ENCODE measurements around the gene PUSL1.
A peak's percentile ranks its signal among the peaks of the same experiment; 100 is the strongest.

PUSL1 gene

DNA sequence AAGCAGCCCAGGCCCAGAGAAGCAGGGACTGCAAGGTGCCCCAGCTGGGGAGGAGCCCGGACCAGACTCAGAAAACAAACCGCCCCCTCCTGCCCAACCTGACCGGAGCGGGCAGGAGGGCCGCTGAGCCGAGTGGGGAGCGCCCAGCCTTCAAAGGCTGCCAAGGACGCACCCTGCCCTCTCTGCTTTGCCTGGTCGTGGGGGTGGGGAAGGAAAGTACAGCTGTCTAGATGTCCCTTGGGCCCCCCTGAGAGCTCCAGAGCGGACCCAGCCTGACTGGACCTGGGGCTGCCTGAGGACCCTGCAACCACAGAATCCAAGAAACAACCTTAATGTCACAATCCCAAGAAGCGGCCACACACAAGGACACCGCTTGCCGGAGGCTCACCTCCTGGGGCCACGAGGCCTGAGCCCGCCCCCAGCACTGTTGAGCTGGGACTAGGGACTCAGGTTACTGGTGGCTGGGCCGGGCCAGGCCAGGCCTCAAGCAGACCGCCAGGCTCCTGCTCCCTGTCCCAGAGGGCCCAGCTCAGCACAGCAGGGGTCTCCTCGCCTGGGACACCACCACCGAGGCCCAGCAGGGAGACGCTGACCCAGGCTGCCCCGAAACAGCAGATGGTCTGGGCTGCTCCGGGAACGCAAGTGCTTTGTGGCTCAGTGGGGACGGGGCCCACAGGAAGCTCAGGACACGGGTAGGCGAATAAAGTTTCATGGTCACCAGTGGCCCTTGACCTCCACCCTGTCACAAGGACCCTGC lies 39.4 kb downstream of the PUSL1 start:
- peak overlapping the region; percentile 75 for H3K4me3 ChIP-seq (ENCODE audit: low read depth, low read length)
- no peak for DNase-seq (ENCODE audit: low read depth, low spot score)
- ChIA-PET CTCF (interaction anchor here (0.9 to 8.3 kb wide), 11 partner anchors 9 to 158 kb away, joined by 3 to 138 read pairs (median 4); partner anchors contain the start of genes AURKAIP1, MXRA8 and TAS1R3), POLR2A (interaction anchor here (0.7 to 1.6 kb wide), 7 partner anchors 10 to 52 kb away, joined by 3 to 9 read pairs (median 4); partner anchors contain the start of genes AURKAIP1 and MXRA8)
- TF ChIP-seq, protein P1, sequence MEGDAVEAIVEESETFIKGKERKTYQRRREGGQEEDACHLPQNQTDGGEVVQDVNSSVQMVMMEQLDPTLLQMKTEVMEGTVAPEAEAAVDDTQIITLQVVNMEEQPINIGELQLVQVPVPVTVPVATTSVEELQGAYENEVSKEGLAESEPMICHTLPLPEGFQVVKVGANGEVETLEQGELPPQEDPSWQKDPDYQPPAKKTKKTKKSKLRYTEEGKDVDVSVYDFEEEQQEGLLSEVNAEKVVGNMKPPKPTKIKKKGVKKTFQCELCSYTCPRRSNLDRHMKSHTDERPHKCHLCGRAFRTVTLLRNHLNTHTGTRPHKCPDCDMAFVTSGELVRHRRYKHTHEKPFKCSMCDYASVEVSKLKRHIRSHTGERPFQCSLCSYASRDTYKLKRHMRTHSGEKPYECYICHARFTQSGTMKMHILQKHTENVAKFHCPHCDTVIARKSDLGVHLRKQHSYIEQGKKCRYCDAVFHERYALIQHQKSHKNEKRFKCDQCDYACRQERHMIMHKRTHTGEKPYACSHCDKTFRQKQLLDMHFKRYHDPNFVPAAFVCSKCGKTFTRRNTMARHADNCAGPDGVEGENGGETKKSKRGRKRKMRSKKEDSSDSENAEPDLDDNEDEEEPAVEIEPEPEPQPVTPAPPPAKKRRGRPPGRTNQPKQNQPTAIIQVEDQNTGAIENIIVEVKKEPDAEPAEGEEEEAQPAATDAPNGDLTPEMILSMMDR (IDR thresholded peaks at IDR 0.05; ENCODE audit: insufficient read depth, low read length, missing control alignments), result no peak

DNA sequence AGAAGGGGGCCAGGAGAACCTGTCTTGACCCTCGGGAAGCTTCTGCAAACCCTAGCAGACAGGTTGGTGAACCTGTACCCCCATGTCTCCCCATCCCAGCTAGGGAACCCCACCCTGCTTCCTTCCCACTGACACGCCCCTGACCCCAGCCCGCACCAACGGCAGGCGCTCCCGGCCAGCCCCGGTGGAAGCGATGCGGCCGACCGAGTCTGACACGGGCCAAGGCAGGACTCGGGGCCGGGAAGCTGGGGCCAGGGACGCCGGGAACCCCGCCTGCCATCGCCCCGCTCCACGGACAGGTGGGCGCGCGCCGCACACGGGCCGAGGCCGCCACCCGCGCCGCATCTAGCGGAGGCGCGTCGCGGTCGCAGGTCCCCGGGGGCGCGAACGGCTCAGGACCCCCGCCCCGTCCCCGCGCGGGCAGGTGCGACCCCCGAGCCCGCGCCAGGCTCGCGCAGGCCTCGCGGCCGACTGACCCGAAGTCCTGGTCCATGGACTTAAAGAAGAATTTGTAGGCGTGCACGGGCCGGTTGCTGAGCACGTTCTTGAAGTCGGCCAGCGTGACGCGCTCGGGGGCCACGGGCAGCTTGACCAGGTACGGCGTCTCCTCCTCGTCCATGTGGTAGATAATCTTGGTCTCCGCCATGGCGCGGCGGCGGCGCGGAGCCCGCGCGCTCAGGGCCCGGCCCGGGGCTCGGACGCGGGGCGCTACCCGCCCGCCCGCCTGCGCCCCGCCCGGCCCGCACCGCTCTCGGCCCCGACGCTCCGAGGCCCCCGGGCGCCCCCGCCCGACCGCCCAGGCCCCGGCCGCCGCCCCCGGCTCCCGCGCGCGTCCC lies 40.2 kb downstream of the PUSL1 start:
- TF ChIP-seq, protein P1 (IDR thresholded peaks at IDR 0.05; ENCODE audit: insufficient read depth, low read length, missing control alignments), result no peak
- ChIA-PET CTCF (interaction anchor here (0.9 to 8.3 kb wide), 11 partner anchors 9 to 157 kb away, joined by 3 to 138 read pairs (median 4); partner anchors contain the start of genes AURKAIP1, MXRA8 and TAS1R3), POLR2A (interaction anchor here (0.7 to 1.6 kb wide), 6 partner anchors 9 to 52 kb away, joined by 3 to 9 read pairs (median 6); partner anchors contain the start of genes AURKAIP1 and MXRA8)
- no peak for DNase-seq (ENCODE audit: low read depth, low spot score)
- H3K4me3 ChIP-seq (ENCODE audit: low read depth, low read length), result peak overlapping the region; percentile 75

DNA sequence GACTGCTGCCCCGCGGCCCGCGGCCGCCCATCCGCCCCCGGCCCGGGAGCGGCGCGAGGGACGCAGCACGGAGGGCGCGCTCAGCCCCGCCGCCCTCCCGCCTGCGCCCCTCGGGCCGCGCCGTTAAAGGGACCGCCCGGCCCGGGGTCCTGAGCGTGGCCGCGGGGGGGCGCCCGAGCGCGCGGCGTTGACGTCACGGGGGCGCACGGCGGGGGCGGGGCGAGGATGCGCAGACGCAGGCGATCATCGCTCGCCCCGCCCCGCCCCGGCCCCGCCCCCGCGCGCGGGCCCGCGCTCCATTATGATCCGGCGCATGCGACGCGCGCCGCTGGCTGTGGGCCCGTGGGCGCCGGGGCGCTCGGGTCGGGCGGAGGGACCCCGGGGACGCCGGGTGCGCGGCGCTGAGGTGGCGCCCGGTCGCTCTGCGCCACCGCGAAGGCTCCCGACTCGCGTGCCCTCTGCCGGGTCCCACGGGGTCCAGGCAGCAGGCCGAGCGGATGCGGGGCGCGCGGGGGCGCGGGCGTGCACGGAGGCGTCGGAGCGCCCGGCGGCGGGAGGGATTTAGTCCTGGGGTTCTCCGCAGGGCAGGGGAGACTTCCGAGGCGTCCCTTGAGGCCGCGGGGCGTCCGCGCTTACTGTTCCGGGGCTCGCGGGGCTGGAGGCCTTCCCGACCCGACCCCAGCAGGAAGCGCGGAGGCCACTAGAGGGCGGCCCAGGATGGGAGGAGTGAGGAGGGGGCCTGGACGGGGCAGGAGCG lies 41.0 kb downstream of the PUSL1 start, which contains the start of gene DVL1:
TSS of gene DVL1 (minus strand) at position 163 of the 757 bp plus-strand sequence. CDS start 353 bp downstream, outside the sequence.
- DNase-seq (ENCODE audit: low read depth, low spot score), result no peak
- TF ChIP-seq, protein P1 (IDR thresholded peaks at IDR 0.05; ENCODE audit: insufficient read depth, low read length, missing control alignments), result peak; percentile 71
- ChIA-PET POLR2A (no interaction called here), CTCF (interaction anchor here (8.3 kb wide), 1 partner anchor 22 kb away, joined by 138 read pairs; the partner anchor contains the start of gene AURKAIP1)
- peak within 1 kb of the TSS; percentile 75 for H3K4me3 ChIP-seq (ENCODE audit: low read depth, low read length)

- no peak for DNase-seq (ENCODE audit: low read depth, low spot score)
- H3K4me3 ChIP-seq (ENCODE audit: low read depth, low read length), result peak overlapping the region; percentile 18
- ChIA-PET CTCF (interaction anchor here (0.9 to 2.4 kb wide), 9 partner anchors 10 to 87 kb away, joined by 3 to 13 read pairs (median 4); partner anchors contain the start of gene AURKAIP1), POLR2A (interaction anchor here (0.6 to 2.1 kb wide), 4 partner anchors 9 to 23 kb away, joined by 3 to 12 read pairs (median 6); partner anchors contain the start of gene AURKAIP1)
- TF ChIP-seq, protein P1 (IDR thresholded peaks at IDR 0.05; ENCODE audit: insufficient read depth, low read length, missing control alignments), result no peak
Measured at GRCh38 chr1:1351511-1352427, 43.4 kb downstream of the PUSL1 start.
